Measurements from ENCODE around the gene TSPAN15. TPM values are rescaled to one million over a fixed set of nuclear protein-coding genes. Genes with fewer than 3 reads are reported as not detected.

The TSPAN15 gene
- total RNA-seq (2021) (8.3 to 10.4 TPM (median 10.1 TPM) in 3 replicates), Bru-seq, nascent RNA (percentile 45 among the genes with signal in this experiment)
- long read RNA-seq, experiment 1, transcript TSPAN15-201 (8 exons, 1,698 nt) = major isoform, 23 of 33 reads
- long read RNA-seq, experiment 1, partial matches to known transcripts = 1 of 33 reads
- long read RNA-seq, experiment 1, other reads (novel, unspliced or antisense) = 9 of 33 reads
- long read RNA-seq, experiment 2, transcript TSPAN15-201 (8 exons, 1,698 nt) = major isoform, 7 of 10 reads
- long read RNA-seq, experiment 2, partial matches to known transcripts = 2 of 10 reads
- long read RNA-seq, experiment 2, other reads (novel, unspliced or antisense) = 1 of 10 reads
- long read RNA-seq, experiment 3, partial matches to known transcripts = 0 of 7 reads
- long read RNA-seq, experiment 3, other reads (novel, unspliced or antisense) = 4 of 7 reads

DNA sequence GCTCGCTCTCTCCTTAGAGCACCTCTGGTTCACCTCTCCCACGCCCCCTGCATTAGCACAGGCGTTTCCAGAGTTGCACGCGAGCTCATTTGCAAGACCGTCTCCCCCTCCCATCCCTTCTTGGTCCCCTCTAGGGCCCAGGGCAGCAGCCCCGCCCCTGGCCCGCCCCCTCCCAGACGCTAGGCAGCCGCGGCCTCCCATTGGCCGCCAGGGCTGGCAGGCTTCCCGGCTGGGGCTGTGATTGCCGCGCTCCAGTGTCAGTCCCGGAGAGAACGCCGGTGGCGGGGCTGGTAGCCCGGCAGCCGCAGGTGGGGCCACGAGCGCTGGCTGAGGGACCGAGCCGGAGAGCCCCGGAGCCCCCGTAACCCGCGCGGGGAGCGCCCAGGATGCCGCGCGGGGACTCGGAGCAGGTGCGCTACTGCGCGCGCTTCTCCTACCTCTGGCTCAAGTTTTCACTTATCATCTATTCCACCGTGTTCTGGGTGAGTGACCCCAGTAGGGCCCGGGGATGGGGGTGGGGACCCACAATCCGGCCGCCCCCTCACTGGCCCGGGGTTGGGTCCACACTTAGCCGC, at the start of gene TSPAN15:
Gene TSPAN15 (plus strand): TSS at position 257 of the 575 bp plus-strand sequence. CDS start 130 bp downstream, at position 387.
- peak; percentile 92 for ATAC-seq
- CTCF ChIA-PET = interaction anchor here (0.5 to 4.7 kb wide), 23 partner anchors 8 to 656 kb away, joined by 3 to 55 read pairs (median 4); no protein-coding TSS in a partner anchor
- Mint-ChIP-seq H3K27ac (no peak within 1 kb of the TSS), H3K27me3 (ENCODE audit: low read depth) (peaks cover 70% of the 10 kb centered on the region), H3K4me3 (peak within 1 kb of the TSS; percentile 77), H3K9me3 (no peaks in the 10 kb centered on the region), H3K36me3 (no peaks in the 10 kb centered on the region), H3K4me1 (peaks cover 19% of the 10 kb centered on the region)
- peak; percentile 95 for DNase-seq (ENCODE audit: low spot score)
- POLR2A ChIA-PET = no interaction called here
- TF ChIP-seq USF1 (CRISPR knock-in tag; IDR thresholded peaks at IDR 0.05) = no peak
- TF ChIP-seq NFYB (CRISPR knock-in tag; conservative IDR thresholded peaks at IDR 0.05; ENCODE audit: low read depth) = peak; percentile 96
- no peak for TF ChIP-seq PRDM15 (CRISPR knock-in tag; IDR thresholded peaks at IDR 0.05)
- TF ChIP-seq, protein P1, sequence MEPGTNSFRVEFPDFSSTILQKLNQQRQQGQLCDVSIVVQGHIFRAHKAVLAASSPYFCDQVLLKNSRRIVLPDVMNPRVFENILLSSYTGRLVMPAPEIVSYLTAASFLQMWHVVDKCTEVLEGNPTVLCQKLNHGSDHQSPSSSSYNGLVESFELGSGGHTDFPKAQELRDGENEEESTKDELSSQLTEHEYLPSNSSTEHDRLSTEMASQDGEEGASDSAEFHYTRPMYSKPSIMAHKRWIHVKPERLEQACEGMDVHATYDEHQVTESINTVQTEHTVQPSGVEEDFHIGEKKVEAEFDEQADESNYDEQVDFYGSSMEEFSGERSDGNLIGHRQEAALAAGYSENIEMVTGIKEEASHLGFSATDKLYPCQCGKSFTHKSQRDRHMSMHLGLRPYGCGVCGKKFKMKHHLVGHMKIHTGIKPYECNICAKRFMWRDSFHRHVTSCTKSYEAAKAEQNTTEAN (CRISPR knock-in tag; IDR thresholded peaks at IDR 0.05) = 0 out of 2 replicates have a peak, but pooled peaks have one; percentile 4
- TF ChIP-seq SP1 (CRISPR knock-in tag; conservative IDR thresholded peaks at IDR 0.05) = peak; percentile 81; the same call in 1 of the 2 replicates
- TF ChIP-seq, protein P2, sequence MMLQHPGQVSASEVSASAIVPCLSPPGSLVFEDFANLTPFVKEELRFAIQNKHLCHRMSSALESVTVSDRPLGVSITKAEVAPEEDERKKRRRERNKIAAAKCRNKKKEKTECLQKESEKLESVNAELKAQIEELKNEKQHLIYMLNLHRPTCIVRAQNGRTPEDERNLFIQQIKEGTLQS (CRISPR knock-in tag; conservative IDR thresholded peaks at IDR 0.05) = no peak
- TF ChIP-seq ZNF232 (CRISPR knock-in tag; IDR thresholded peaks at IDR 0.05) = no peak
- TF ChIP-seq GTF2I (CRISPR knock-in tag; conservative IDR thresholded peaks at IDR 0.05) = no peak

- ATAC-seq = no peak
- Mint-ChIP-seq H3K4me1 (peaks cover 29% of the 10 kb centered on the region), H3K36me3 (peaks cover 58% of the 10 kb centered on the region), H3K27ac (no peak overlapping the region), H3K9me3 (no peaks in the 10 kb centered on the region), H3K4me3 (no peak overlapping the region), H3K27me3 (ENCODE audit: low read depth) (no peaks in the 10 kb centered on the region)
- ChIA-PET POLR2A (no interaction called here), CTCF (interaction anchor here (1.0 to 2.2 kb wide), 2 partner anchors 10 to 235 kb away, joined by 4 to 8 read pairs; no protein-coding TSS in a partner anchor)
- TF ChIP-seq, protein P3, sequence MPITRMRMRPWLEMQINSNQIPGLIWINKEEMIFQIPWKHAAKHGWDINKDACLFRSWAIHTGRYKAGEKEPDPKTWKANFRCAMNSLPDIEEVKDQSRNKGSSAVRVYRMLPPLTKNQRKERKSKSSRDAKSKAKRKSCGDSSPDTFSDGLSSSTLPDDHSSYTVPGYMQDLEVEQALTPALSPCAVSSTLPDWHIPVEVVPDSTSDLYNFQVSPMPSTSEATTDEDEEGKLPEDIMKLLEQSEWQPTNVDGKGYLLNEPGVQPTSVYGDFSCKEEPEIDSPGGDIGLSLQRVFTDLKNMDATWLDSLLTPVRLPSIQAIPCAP (CRISPR knock-in tag; IDR thresholded peaks at IDR 0.05) = no peak
- TF ChIP-seq ETV6 (CRISPR knock-in tag; IDR thresholded peaks at IDR 0.05) (no peak), GTF2I (CRISPR knock-in tag; conservative IDR thresholded peaks at IDR 0.05) (no peak), ZNF263 (CRISPR knock-in tag; IDR thresholded peaks at IDR 0.05; ENCODE audit: low read depth) (no peak)
- TF ChIP-seq, protein P4, sequence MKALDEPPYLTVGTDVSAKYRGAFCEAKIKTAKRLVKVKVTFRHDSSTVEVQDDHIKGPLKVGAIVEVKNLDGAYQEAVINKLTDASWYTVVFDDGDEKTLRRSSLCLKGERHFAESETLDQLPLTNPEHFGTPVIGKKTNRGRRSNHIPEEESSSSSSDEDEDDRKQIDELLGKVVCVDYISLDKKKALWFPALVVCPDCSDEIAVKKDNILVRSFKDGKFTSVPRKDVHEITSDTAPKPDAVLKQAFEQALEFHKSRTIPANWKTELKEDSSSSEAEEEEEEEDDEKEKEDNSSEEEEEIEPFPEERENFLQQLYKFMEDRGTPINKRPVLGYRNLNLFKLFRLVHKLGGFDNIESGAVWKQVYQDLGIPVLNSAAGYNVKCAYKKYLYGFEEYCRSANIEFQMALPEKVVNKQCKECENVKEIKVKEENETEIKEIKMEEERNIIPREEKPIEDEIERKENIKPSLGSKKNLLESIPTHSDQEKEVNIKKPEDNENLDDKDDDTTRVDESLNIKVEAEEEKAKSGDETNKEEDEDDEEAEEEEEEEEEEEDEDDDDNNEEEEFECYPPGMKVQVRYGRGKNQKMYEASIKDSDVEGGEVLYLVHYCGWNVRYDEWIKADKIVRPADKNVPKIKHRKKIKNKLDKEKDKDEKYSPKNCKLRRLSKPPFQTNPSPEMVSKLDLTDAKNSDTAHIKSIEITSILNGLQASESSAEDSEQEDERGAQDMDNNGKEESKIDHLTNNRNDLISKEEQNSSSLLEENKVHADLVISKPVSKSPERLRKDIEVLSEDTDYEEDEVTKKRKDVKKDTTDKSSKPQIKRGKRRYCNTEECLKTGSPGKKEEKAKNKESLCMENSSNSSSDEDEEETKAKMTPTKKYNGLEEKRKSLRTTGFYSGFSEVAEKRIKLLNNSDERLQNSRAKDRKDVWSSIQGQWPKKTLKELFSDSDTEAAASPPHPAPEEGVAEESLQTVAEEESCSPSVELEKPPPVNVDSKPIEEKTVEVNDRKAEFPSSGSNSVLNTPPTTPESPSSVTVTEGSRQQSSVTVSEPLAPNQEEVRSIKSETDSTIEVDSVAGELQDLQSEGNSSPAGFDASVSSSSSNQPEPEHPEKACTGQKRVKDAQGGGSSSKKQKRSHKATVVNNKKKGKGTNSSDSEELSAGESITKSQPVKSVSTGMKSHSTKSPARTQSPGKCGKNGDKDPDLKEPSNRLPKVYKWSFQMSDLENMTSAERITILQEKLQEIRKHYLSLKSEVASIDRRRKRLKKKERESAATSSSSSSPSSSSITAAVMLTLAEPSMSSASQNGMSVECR (CRISPR knock-in tag; IDR thresholded peaks at IDR 0.05; ENCODE audit: borderline replicate concordance) = no peak
- TF ChIP-seq, protein P5, sequence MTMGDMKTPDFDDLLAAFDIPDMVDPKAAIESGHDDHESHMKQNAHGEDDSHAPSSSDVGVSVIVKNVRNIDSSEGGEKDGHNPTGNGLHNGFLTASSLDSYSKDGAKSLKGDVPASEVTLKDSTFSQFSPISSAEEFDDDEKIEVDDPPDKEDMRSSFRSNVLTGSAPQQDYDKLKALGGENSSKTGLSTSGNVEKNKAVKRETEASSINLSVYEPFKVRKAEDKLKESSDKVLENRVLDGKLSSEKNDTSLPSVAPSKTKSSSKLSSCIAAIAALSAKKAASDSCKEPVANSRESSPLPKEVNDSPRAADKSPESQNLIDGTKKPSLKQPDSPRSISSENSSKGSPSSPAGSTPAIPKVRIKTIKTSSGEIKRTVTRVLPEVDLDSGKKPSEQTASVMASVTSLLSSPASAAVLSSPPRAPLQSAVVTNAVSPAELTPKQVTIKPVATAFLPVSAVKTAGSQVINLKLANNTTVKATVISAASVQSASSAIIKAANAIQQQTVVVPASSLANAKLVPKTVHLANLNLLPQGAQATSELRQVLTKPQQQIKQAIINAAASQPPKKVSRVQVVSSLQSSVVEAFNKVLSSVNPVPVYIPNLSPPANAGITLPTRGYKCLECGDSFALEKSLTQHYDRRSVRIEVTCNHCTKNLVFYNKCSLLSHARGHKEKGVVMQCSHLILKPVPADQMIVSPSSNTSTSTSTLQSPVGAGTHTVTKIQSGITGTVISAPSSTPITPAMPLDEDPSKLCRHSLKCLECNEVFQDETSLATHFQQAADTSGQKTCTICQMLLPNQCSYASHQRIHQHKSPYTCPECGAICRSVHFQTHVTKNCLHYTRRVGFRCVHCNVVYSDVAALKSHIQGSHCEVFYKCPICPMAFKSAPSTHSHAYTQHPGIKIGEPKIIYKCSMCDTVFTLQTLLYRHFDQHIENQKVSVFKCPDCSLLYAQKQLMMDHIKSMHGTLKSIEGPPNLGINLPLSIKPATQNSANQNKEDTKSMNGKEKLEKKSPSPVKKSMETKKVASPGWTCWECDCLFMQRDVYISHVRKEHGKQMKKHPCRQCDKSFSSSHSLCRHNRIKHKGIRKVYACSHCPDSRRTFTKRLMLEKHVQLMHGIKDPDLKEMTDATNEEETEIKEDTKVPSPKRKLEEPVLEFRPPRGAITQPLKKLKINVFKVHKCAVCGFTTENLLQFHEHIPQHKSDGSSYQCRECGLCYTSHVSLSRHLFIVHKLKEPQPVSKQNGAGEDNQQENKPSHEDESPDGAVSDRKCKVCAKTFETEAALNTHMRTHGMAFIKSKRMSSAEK (CRISPR knock-in tag; IDR thresholded peaks at IDR 0.05; ENCODE audit: borderline replicate concordance) = no peak
- DNase-seq (ENCODE audit: low spot score) = no peak
Measured at GRCh38 chr10:69402386-69402785, 48.9 kb upstream of the TSPAN15 start.

Data from WTC11 (cell line).